CD4-positive, alpha-beta T cell treated with Interleukin-15 for 1 hour (primary cell): Measurements from ENCODE around the gene CRYGN.

Experiments used
- DNase-seq: peaks from one replicate; pipeline ENCODE4 v3.0.0-alpha.2; 2020

CRYGN gene

DNA sequence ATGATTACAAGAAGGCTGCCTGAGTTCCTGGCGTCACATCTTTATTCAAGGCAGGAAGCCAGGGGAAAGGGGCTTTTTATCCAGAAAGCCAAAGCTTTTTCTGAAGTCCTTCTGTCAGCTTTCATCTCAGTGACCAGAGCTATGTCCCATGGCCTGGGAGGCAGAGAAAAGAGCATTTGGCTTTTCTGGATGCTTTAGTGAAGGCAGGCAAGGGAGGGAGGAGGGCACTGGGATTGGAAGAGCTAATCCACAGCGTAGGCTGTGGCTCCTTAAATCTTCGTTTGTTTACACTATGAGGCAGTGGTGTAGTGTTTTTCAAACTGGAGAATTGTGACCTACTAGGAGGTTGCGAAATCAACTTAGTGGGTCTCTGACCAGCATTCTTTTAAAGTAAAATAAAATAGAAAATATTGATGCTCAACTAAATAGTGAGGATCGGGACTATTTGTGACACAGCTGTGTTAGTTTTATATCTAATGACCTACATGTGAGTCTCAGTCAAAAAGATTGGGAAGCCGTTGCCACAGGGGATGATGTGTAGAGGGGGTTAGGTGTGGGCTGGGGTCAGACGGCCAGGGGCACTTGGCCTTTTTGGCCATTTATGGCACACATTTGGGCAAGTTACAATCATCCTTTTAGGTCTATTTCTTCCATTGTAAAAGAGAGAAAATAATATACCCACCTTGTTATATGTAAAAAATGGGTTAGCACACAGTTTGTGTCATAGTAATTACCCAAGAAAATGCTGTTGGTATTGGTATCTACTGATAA, 14.1 kb downstream of the CRYGN start:
- DNase-seq: no peak

DNA sequence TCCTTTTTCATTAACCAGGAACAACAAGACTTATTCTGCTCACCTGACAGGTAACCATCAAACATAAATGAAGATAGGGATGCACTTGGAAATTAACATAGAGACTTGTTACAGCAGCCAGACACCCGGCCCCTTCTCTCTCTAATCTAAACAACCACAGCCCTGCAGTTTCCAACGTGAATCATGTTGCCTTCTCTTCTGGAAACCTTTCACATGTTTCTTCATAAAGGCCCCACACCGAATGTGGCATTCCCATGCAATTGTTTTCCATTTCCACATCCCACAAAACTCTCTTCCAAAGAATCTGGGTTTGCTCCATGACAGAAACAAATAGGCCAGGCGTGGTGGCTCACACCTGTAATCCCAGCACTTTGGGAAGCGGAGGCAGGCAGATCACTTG, 15.1 kb downstream of the CRYGN start:
- DNase-seq: no peak

DNA sequence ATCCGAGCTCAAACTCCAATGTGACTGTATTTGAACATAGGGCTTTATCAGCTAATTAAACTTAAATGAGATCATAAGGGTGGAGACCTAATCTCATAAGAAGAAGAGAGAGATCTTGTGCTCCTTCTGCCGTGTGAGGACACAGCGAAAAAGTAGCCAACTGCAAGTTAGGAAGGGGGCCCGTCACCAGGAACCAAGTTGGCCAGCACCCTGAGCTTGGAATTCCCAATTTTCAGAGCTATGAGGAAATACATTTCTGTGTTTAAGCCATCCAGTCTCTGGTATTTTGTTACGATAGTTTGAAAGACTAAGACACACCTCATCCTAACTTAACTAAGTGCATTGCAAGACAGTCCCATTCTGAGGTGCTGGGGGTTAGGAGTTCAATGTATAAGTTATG, 16.0 kb downstream of the CRYGN start:
- DNase-seq: no peak

DNA sequence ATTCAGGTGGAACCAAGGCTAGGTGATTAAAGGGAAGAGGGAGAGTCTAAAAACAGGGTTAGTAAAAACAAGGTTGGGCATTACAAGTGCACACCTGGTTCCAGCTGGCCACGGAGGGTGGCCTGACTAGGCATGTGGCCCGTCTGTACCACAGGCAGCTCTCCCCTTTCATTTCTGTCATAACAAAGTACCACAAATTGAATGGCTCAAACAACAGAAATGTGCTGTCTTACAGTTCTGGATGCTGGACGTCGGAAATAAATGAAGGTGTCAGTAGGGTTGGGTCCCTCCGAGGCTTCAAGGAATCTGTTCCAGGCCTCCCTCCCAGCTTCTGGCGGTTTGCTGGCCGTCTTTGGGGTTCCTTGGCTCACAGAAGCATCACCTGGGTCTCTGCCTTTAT, 16.7 kb downstream of the CRYGN start:
- DNase-seq: no peak

DNA sequence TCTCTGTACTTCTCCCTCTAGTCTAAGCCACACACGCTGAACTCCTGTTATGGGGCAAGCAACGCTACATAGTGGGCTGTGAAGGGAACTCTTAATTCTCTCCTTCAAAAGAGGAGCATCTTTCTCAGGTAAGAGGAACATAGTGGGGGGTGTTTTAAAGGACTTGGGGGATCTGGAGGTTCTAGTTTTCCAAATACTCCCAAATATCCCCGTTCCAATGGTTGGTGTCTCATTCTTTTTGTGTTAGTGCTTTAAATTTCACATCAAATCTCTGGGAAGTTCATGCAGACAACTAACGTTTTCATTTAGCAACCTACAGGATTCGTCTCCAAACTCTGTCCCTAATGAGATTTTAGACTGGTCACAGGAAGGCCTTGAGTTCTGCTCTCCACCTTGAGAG, 17.7 kb downstream of the CRYGN start:
- DNase-seq: no peak

DNA sequence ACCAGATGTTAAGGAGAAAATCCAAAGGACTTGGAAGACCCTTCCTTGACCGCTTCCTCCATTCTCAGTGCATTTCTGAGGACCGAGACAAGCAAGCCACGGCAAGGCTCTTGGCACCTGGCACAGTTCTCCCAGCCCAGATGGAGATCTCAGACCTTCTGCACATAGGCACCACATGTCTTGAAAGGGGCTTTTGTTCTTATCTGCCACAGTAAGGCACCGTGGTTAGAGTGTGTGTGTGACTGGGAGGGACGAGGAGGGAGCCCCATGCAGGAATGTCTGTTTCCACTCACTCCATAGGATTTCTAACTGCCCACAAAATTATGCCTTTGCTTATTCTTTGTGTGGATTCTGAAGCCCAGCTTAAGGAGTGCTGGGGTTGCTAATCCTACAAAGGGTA, 19.8 kb downstream of the CRYGN start:
- DNase-seq: no peak

DNA sequence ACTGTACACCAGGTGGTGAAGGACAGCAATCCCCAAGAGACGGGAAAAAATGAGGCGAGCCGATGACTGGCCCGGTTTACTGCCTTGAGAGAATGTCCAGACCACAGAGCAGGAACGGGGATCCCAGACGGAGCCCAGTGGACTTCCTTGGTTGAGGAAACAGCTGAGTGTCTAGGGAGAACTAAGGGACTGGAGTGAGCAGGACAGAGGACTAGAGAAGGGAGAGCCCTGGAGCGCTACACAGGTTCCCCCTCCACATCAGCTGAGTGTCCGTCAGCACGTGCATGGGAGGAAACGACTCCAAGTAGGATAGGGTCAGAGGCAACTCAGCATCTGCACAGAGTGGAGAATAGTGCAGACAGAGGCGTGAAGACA, 23.0 kb downstream of the CRYGN start:
- DNase-seq: no peak

DNA sequence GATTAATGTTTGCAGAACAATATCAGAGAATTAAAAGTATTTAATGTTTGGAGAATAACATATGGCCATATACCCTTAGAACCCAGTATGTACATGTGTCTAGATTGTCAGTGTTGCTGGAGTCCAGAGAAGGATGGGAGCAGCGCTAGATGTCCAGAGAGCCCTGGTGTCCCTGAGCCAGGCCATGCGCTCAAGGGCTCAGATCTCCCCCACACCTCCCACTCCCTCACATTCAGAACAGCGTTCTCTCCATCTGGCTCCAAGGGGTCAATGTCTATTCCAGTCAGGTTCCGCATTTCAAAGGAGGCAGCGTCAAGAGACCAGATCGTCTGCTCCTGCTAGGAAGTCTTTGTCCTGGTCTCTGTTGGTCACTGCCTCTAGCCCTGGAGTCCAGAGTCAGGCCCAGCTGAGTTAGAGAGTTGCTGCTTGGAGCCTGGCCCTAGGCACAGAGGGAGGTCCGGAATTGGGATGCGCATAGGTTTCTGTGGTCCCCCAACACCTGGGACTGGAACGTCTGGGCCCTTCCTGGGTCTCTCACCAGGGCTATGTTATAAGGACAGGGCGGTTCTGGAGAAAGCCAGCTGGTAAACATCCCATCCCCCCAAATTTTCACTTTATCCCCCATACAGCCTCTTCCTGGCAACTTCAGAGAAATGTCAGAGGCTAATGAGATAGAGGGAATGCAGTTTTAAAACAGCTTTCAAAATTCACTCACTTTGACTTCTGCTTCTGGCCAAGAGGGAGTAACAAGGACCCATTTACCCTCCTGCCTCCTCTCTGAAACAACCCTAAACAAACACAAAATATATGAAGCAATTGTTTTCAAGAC, 23.6 kb downstream of the CRYGN start:
- no peak for DNase-seq

DNA sequence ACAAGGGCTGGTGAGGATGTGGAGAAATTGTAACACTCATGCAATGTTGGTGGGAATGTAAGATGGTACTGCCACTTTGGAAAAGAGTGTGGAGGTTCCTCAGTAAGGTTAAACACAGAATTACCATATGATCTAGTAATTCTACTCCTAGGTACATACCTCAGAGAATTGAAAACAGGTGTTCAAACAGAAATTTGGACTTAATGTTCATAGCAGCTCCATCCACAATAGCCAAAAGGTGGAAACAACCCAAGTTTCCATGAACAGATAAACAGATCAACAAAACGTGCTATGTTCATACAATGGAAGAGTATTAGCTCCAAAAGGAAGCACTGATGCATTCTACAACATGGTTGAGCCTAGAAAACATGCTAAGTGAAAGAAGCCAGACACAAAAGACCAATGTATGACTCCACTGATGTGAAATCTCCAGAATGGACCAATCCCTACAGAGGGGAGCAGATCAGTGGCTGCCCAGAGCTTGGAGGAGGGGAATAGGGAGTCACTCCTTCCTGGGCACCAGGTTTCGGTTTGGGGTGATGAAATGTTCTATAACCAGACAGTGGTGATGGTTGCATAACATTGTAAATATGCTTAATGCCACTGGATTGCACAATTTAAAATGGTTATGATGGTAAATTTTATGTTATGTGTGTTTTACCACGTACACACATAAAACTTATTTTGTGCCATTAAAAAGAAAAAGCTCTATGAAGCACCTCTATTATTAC, 24.4 kb downstream of the CRYGN start:
- DNase-seq: peak; percentile 71

DNA sequence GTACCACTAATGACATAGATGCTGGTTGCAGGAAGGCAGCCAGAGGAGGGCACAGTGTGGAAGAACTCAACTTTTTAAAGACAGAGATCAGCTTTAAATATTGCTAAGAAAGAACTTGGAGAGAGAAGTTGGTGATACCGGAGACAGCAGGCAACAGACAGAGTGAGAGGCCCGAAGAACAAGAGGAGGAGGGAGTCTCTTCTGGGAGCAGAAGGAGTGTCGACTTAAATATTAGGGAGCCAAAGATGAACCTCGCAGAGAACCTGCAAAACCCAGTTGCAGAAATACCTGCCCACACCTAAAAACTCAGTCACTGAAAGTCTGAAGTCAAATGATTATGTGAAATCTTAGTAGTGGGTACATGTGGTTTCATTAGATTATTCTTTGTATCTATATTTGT, 26.7 kb downstream of the CRYGN start:
- no peak for DNase-seq

DNA sequence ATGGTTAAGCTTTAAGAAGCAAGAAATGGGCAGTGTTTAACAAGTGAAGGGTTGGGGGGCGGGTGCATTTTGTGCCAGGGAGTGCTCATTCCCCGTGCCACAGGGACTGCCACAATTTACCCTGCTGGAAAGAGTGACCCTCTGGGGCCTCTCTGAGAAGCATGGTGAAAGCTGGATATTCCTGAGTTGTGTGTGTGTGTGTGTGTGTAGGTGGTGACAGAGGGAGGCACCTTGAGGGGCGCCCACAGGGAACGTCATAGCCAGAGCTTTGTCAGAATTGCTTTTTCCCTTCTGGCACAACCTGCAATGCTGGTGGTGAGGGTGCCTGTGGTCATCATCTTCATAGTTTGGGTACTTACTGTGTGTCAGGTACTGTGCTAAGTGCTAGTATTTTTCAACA, 27.6 kb downstream of the CRYGN start:
- DNase-seq: no peak

DNA sequence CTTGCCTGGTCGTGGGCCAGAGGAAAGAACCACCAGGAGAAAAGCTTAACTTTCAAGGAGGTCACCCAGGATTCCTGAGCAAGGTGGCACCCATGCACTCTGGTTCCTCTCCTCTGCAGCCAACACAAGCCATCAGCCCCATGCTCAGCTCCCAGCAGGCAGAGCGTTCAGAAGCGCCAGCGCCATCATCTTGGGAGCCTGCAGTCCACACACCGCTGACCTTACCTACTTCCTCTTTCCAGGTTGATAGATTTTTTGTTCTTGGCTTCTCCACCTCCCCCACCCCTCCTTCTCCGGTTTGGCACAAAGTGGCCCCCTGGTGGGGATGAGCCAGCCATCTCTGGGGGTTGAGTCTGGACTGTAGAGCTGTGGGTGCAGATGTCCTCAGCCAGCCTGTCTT, 28.4 kb downstream of the CRYGN start:
- no peak for DNase-seq

DNA sequence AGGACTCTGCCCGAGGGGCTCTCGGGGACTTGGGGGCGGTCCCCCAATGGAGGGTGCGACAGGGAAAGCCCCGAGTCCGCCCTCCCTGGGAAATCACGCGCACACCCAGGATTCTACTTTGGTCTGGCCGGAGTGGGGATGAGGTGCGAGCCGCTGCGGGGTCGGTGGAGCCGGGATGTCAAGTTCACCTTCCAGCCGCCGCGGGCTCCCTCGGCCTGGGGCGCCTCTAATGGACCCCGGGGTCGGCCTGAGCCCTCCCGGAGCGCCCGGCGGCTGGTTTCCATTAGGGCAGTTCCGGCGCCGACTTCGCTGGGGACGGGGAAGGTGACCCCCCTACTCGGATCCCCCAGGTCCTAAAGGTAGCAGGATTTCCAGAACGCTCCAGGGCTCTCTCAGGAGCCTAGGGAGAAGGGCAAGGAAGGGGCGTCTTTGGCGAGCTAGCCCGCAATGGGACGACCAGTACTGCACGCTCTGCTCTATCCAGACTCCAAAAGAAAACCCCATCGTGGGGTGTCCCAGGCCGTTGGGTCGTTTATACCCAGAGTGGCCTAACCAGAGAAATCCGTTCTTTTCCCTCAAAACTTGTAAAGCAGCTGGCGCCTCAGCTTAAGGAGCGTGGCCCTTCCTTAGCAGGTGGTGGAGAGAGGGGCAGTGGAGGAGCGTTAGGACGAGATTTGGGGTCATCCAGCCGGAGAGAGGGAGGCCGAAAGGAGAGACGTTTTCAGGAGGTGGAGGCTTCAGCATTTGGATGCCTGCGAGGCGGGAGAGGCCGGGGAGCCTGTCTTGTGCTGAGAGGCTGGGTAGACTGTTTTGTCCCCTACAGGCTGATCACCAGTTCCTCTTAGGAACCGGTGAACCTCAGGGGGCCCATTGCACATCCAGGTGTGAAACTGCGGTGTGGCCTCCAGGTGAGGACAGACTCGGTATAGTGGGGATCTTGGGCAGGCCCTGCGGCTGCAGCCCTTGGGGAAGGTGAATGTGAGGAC, 29.2 kb downstream of the CRYGN start:
- DNase-seq: peak; percentile 38

DNA sequence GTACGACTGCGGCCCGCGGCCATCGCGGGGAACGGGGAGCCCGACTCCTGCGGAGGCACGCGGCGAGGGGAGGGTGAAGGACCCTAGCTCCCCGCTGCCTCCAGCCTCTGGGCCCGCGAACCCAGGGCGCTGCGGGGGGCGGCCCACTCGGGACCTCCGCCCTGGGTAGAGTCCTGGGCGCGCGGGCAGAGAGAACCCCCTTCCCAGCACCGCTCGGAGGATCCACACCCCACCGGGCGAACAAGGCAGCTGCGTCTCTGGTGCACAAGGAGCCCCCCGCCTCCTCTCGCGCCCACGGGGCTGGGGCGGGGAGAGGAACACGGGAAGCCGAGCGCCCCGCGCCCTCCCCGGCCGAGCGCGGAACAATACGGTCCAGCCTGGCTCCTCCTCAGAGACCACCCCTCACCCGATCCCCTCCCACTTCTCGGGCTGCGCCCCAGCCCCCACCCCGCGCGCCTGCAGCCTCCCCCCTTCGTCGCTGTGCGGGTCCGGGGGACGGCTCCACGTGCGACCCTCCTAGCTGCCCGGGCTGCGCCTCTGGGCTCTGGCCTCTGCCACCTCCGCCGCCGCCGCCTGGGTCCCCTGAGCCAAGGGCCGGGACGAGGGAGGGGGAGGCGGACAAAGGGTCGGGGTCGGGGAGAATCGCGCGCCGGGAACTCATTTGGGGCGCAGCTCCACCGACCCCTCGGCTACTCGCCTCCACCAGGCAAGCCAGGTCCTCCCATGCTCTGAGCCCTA, 30.1 kb downstream of the CRYGN start, which contains the start of gene WDR86:
WDR86 (minus strand) TSS at position 372 of the 738 bp plus-strand sequence. CDS start 449 bp downstream, outside the sequence.
- no peak for DNase-seq

DNA sequence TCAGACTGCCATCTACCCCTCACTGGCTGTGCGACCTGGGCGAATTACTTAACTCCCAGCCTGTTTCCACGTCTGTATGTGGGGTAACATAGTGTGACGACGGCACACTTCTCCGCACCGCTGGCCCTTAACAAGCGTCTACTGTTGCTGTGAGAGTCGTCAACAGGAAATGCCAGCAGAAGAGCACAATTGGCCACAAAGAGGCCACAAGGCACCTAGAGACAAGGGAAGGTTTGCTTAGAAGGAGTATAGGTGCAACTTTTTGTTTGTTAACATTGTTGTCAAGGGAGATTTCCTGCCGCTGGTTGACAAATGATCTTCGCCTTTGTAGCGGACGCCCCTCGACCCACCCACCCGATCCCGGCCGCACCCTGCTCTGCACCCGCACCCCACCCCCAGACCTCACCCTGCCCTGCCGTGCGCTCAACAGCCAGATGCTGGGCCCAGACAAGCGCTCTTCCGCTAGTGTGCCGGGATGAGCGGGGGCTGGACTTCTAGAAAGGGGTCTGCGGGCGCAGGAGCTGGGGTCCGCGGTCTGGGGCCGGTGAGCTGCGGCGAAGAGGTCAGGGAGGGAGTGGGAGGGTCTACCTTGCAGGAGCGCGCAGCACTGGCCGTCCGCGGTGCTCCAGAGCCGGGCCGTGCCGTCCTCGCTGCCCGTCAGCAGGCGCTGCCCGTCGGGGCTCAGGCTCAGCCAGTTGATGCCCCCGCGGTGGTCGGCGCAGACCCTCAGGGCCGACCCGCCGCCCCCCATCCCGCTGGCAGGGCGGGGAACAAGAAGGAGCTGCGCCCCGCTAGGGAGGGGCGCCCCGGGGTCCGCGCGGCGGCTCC, 30.9 kb downstream of the CRYGN start:
- peak; percentile 88 for DNase-seq

DNA sequence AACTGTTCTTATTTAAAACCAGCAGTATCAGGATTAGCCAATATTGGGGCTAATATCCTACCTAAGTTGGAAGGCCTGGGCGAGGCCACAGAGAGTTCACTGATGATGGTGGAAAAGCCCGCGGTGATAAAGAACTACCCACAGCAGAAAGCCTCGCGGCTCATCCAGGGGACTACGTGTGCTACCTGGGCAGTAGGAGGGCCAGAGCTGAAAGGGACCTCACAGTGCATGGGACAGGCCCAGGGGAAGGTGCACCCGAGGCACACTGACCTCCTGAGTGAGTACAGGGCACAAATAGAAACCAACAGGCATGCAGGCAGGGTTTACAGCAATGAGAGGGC, 31.5 kb downstream of the CRYGN start:
- DNase-seq: no peak

DNA sequence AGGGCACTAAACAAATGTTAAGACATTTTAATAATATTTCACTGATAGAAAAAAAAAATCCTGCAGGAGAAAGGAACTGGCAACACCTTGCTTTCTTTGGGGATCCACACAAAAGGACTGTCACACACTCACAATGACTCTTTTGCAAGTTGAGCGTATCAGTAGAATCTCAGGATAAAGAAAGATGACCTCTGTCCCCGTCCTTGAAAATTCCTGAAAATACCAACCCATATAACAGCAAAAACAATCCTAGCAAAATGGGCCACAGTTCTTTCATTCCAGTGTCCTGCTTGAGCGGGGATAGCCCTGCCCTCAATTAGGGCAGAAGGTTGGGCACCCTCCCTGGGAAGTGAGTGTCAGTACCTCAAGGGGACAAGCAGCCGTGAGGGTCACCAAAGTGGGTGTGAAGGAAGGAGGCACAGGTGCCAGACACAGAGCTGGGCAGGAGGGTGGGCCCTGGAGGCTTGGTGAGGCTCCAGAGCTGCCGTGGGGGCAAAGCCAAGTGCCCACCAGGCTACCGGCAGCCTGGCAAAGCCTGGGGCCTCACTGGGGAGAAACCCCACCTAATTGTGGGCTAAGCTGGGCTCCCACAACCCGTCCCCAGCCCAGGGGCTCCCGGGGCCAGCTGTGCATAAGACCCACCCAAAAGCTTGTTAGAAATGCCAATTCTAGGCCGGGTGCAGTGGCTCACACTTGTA, 32.9 kb downstream of the CRYGN start:
- DNase-seq: no peak

DNA sequence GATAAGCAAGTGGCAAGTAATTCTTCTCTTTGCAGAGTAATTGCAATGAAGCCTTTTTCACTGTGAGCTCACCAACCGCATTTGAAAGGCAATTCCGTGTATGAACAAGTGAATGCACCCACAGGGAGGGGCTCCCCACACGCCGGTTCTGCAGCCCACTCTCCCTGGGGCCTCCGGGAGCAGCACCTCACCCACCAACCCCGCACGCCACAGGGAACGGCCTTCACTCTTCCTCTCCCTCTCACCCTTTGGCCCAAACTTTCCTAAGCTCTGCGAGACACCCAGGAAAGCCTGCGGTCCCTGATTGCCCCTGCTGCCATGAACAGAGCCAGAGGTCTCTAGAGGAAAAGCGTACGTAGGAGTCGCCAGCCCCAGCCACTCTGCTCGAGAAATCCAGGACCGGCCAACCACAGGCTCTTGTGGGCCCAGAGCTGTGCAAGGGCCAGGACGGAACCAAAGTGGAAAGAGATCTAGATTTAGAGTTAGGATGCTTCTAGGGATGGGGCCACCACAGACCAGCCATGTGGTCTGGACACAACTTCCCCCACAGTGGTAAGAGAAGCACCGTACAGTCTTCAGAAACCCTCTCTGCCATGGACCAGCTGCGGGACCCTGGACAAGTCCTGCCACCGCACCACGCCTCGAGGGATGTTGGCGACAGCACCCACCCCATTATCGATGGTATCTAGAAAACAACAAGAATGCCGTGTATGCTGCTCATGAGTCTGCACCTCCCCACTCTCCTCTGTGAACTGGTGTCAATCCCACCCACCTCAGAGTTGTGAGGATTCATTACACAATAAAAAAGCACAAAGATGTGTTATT, 33.7 kb downstream of the CRYGN start:
- DNase-seq: no peak

DNA sequence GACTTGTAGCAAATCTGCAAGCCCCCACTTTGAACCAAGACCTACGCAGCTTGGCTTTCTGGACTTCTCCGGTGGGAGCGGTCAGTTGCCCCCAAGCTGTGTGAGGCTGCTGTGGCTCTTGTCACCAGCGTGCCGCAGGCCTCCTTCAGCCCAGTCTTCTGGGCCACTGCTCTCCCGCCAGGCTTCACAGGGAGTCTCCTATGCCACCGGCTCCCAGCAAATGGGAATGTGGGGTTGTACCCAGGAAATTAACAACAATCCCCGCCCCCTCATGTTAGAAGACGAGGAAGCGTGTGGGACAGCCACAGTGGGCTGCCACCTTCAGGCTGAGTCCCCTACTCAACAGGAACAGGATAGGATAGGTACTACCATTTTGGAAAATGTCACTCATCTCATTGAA, 34.4 kb downstream of the CRYGN start:
- no peak for DNase-seq
